ENCODE data around the gene C2CD2.

Gene C2CD2

GRCh38 chr21:41932191-41932575 lies 21.6 kb downstream of the C2CD2 start:
- DNase-seq (ENCODE audit: low spot score): no peak

- no peak for DNase-seq (ENCODE audit: low spot score)
These were observed 22.8 kb downstream of the C2CD2 start for GRCh38 chr21:41931041-41931451.

- DNase-seq (ENCODE audit: low spot score): no peak
These were observed 24.6 kb downstream of the C2CD2 start for GRCh38 chr21:41929248-41929647.

GRCh38 chr21:41928621-41929220 lies 25.1 kb downstream of the C2CD2 start:
- no peak for DNase-seq (ENCODE audit: low spot score)

GRCh38 chr21:41927727-41928409 lies 25.9 kb downstream of the C2CD2 start:
- no peak for DNase-seq (ENCODE audit: low spot score)

- DNase-seq (ENCODE audit: low spot score): no peak
These were observed 27.0 kb downstream of the C2CD2 start for GRCh38 chr21:41926807-41927171.

GRCh38 chr21:41926117-41926806 lies 27.6 kb downstream of the C2CD2 start:
- peak; percentile 22 for DNase-seq (ENCODE audit: low spot score)

GRCh38 chr21:41925767-41926116 lies 28.1 kb downstream of the C2CD2 start:
- no peak for DNase-seq (ENCODE audit: low spot score)

- DNase-seq (ENCODE audit: low spot score): no peak
These were observed 29.5 kb downstream of the C2CD2 start for GRCh38 chr21:41924368-41924754.

GRCh38 chr21:41923631-41924367 lies 30.0 kb downstream of the C2CD2 start:
- no peak for DNase-seq (ENCODE audit: low spot score)

- DNase-seq (ENCODE audit: low spot score): no peak
These were observed 30.6 kb downstream of the C2CD2 start for GRCh38 chr21:41923186-41923585.

GRCh38 chr21:41921021-41921420 lies 32.8 kb downstream of the C2CD2 start:
- DNase-seq (ENCODE audit: low spot score): no peak

- DNase-seq (ENCODE audit: low spot score): no peak
These were observed 33.3 kb downstream of the C2CD2 start for GRCh38 chr21:41920476-41920875.

- no peak for DNase-seq (ENCODE audit: low spot score)
These were observed 34.0 kb downstream of the C2CD2 start for GRCh38 chr21:41919666-41920398.

- no peak for DNase-seq (ENCODE audit: low spot score)
These were observed 35.1 kb downstream of the C2CD2 start for GRCh38 chr21:41918561-41919358.

GRCh38 chr21:41917531-41917930 lies 36.3 kb downstream of the C2CD2 start:
- no peak for DNase-seq (ENCODE audit: low spot score)

GRCh38 chr21:41916888-41917433 lies 36.9 kb downstream of the C2CD2 start:
- DNase-seq (ENCODE audit: low spot score): no peak

- no peak for DNase-seq (ENCODE audit: low spot score)
These were observed 38.9 kb downstream of the C2CD2 start for GRCh38 chr21:41914965-41915364.

GRCh38 chr21:41914358-41914757 lies 39.5 kb downstream of the C2CD2 start:
- DNase-seq (ENCODE audit: low spot score): no peak

GRCh38 chr21:41913230-41913629 lies 40.6 kb downstream of the C2CD2 start:
- DNase-seq (ENCODE audit: low spot score): no peak

- no peak for DNase-seq (ENCODE audit: low spot score)
These were observed 45.0 kb downstream of the C2CD2 start for GRCh38 chr21:41908829-41909228.
